Activated CD4-positive, CD25-positive, alpha-beta regulatory T cell (primary cell): Measurements from ENCODE around the gene CEP112.

ENCODE experiments used
- DNase-seq, 4 experiments: peaks; one replicate each; lab custom pipeline; 2025; lab: John Stamatoyannopoulos, UW

CEP112 gene

GRCh38 chr17:65988451-65988850 lies 203.5 kb downstream of the CEP112 start:
- DNase-seq: no peak

DNA sequence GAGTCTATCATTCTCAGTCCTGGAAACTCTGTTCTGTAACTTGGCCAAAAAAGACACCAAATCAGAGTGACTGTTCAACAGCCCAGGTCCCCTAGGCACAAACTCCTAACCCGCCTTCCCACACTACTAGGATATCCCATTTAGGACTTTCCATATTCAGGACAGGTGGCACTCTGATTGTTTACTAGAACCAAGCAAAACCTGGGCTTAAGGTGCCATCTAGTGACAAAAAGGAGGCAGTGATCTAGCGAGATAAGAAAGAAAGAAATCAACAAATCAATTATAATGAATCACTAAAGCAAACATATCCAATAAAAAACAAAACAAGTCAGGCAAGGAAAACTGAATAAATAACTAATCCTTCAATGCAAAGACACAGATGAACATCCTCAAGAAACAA lies 203.9 kb downstream of the CEP112 start:
- DNase-seq: no peak

GRCh38 chr17:65985571-65985970 lies 206.4 kb downstream of the CEP112 start:
- no peak for DNase-seq

- no peak for DNase-seq
Measured at GRCh38 chr17:65984299-65984698, 207.6 kb downstream of the CEP112 start.

DNA sequence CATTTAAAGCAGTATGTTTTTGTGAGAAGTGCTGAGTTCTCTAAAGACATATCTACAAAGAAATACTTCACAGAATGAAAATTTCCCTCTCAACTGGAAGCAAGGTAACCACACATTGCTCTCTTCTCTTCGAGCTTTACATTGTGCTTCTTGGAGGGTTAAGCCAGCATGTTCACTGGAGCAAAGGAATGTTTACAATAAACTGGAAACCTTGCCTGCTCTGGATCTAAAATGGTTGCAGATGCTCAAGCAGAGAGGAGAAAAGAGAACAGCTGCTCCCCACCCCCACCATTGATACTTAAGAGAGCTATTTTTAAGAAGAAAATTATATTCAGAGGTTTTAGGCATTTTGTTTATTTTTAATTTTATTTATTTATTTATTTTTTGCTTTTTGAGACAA lies 213.1 kb downstream of the CEP112 start:
- no peak for DNase-seq

DNA sequence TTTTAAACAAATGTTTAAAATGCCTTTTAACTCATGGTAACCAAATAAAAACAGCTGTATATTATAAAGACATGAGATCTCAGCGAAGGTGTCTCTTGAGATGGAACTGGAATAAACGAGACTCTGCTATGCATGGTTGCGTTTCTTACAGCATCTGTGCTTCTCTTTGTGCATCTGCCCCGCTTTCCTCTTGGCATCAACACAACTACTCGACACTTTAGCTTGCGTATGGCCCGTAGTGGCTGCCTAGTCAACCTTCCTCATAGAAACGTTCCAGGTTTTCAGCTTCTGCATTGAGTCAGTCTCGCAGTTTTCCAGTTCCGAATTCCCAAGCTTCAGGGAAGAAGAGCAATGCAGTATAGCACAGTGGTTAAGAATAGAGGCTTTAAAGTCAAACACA lies 214.9 kb downstream of the CEP112 start:
- no peak for DNase-seq

DNA sequence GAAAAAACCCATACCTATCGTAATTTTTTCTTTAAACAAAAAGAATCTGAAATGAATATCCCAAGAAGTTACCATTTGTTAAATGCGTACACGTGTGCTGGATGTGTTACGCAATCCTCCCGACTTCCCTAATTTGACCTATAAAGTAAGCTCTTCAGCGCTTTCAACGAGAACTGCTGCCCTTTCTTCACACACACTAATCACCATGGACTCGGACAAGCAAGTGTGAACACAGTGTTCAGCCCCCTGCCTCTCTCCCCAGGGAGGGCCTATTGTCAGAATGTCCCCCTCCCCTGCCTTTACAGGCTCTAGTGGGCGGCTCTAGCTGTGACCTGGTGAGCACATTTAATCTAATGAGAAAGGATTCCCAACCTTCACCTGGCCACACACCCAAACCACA lies 216.1 kb downstream of the CEP112 start:
- DNase-seq: no peak

GRCh38 chr17:65973237-65973636 lies 218.7 kb downstream of the CEP112 start:
- DNase-seq: no peak

GRCh38 chr17:65967372-65967771 lies 224.6 kb downstream of the CEP112 start:
- DNase-seq: no peak

DNA sequence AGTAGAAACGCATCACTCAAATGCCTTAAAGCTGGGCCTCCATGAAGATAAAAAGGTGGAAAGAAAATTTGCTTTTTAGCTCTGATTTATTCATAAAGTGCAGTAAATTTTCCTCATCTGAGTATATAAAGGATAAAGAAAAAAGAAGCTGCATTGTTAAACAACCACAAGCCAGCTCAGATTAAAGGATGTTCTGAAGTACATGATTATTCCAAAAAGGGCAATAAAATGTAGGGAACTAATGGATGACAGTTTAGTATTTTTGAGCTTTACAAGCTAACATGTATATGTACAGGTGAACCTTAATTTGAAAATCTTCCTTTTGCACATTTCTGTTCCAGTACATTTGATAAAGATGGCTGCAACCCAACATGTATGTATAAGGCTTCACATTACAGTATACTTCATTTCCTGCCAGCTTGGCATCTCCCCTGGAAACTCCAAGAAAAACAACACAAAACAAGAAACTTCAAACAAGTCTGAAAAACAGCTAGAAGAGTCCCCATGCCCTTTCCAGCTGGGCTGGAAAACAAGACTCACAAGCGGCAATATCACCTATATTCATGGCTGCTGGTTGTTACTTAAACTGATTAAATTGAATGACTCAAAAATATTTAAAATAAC lies 225.7 kb downstream of the CEP112 start:
- no peak for DNase-seq

- DNase-seq: no peak
Measured at GRCh38 chr17:65963179-65963578, 228.8 kb downstream of the CEP112 start.

- no peak for DNase-seq
Measured at GRCh38 chr17:65959630-65960029, 232.3 kb downstream of the CEP112 start.

DNA sequence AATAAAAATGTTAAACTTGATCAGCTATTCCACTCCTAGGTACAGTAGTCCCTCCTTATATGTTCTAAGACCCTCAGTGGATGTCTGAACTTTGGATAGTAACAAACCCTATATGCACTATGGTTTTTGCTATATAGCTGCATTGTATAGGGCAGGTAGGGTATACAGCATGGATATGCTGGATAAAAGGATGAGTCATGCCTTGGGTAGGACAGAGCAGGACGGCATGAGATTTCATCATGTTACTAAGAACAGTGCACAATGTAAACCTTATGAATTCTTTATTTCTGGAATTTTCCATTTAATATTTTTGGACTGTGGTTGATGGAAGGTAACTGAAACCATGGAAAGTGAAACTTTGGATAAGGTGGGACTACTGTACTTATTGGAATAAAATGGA lies 235.1 kb downstream of the CEP112 start:
- no peak for DNase-seq

DNA sequence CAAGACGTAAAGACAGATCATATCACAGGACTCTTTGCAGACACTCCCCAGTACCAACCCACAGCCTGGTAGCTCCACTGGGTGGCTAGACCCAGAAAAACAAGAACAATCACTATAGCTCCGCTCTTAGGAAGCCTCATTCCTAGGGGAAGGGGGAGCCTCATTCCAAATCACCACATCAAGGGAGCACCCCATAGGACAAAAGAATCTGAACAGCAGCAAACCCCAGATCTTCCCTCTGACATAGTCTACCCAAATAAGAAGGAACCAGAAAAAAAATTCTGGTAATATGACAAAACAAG lies 237.8 kb downstream of the CEP112 start:
- no peak for DNase-seq

DNA sequence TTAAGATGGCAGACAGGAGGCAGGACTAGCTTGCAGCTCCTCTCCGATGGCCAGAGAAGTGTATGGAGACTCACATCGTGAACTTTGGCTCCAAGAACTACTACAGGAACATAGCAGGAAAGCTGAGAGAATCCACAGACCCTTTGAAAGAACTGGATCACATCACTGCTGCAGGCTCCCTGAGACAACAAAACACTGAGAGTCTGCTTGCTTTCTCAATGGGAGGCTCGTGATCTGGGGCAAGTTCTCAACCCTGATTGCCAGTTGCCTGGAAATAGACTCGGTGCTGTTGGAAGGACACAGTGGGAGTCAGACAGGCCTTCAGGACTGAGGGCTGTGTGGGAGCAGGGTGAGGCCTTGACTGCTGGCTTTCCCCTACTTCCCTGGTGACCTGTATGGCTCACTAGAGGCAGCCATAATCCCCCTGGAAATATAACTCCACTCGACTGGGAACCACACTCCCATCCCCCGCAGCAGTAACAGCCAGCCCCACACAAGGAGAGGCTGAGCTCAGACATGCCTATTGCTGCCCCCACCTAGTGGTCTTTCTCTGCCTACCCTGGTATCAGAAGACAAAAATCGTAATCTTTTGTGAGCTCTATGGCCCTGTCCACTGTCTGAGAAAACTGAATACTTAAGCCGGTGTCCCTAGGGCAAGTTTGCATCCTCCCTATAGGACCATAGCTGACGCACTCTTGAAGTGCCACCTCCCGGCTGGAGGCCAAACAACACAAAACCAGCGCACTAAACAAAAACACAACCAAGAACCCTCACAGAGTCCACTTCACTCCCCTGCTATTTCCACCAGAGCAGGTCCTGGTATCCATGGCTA lies 238.4 kb downstream of the CEP112 start:
- DNase-seq: no peak

DNA sequence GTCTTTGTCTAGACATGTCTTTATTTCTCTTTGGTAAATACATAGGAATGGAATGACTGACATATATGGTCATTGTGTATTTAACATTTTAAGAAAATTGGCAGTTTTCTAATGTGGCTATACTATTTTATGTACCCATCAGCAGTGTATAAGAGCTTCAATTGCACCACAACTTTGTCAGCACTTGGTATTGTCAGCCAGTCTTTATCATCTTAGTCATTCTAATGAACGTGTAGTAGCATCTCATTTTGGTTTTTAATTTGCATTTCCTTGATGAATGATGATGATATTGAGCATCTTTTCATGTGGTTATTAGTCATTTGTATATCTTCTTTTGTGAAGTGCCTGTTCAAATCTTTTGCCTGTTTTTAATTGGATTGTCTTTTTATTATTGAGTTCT lies 239.3 kb downstream of the CEP112 start:
- DNase-seq: no peak

GRCh38 chr17:65952015-65952414 lies 239.9 kb downstream of the CEP112 start:
- DNase-seq: no peak

DNA sequence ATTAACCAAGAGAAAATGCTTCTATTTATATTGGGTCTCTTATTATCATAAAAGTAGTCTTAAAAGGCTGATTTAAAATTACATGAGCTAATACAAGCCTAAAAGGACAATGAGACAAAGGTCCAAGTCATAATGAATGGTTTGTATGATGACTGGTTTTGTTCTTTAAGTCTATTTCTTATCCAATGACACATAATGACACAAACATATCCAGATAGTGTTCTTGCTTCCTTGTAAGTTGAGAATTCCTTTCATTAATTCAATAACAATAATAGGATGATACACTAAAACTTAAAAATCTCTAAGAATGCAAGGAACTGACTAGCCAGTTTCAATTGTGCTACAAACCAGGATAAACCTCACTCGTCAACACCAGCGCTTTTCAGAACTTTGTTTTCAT lies 244.1 kb downstream of the CEP112 start:
- DNase-seq: no peak

DNA sequence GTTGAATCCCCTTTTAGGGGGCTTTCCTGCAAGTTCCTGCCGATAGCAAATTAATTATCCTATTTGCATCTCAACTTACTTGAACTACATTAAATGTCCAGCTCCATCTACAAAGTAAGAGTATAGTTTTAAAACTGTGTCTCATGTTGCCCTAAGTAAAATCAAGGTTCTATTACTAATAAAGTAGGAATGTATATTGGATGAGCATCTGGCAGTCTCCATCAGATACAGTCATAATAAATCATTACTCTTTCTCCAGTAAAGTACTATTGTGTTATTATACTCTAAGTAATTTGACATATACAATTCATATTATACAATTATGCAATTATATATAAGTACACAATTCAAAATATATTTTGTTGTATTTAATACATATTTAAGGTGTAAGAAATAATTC lies 249.3 kb downstream of the CEP112 start:
- no peak for DNase-seq

DNA sequence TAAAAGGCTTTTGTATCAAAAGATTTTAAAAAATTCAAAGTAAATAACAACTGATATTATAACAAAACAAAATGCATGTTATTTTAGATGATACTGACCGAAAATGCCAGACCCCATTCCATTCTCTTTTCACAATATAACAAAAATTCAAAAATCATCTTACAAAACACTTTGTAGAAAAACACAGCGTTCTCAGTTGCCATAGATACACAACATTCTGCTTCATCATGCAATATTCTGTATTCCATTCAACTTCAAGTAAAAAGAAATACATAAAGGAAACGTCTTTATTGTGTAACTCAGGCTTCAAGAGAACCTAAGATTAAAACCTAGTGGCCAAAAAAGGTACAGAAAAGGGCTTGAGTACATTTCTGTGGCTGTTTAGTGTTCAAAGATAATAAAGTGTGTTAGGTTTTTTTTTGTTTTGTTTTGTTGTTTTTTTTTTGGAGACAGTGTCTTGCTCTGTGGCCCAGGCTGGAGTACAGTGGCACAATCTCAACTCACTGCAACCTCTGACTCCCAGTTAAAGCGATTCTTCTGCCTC lies 250.5 kb downstream of the CEP112 start:
- DNase-seq: no peak

DNA sequence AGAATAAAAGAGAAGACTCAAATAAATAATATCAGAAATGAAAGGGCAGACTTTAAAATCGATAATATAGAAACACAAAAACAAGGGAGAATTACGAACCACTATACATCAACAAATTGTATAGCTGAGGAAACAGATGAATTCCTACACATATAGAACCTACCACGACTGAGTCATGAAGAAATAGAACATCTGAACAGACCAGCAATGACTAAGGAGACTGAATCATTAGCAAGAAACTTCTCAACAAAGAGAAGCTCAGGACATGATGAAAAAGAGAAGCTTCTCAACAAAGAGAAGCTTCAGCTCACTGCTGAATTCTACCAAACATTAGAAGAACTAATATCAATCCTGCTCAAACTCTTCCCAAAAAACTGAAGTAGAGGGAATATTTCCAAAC lies 255.9 kb downstream of the CEP112 start:
- DNase-seq: no peak

DNA sequence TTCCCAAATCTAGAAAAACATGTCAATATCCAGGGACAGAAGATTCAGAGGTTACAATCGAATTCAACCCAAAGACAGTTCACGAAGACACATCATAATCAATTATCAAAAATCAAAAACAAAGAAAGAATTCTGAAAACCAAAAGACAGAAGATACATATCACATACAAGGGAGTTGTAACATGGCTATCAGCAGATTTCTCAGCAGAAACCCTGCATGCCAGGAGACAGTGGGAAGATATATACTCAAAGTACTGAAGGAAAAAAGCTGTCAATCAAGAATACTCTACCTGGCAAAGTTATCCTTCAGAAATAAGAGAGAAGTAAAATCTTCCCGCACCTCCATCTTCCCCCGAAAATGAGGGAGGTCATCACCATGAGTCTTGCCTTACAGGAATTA lies 258.6 kb downstream of the CEP112 start:
- DNase-seq: no peak

DNA sequence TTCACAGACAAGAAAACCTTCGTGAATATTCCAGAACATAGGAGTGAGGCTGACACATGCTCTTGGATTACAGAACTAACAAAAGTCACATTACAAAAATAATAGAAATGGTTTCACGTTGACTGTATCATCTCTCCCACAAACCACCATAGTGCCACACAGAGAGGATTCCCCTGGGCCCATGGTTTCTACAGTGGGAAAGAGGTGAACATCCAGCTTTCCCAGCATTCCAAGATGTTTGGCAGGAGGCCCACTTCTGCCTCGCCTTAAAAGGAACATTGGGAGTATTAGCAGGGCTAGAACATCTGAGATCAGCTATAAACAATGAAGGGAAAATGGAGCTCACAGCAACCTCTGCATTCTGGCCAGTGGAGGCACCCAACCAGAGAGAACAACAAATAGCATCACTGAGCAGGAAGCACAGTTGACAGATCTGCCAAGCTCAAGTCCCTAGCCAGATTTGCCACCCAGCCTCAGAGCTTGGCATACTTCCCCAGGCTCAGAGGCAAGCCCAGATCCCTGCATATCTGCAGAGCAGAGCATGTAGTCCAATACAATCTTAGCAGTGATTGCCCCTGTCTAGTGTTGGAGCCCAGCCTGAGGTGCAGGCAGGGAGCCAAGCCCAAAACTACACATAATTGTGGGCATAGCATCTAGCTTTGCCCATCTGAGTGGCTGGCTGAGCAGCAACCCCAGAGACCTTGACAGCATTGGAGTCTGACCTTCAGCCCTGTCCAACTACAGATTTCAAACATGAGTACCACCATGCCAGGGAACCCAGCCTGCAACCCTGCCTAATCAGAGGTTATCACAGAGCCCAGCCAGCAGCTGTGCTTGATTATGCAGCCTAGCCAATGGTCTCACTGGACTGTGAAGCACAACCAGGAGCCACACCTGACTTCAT lies 260.4 kb downstream of the CEP112 start:
- no peak for DNase-seq
